A549 (cell line): Measurements from ENCODE around the gene HNRNPM. TPM values are rescaled to one million over a fixed set of nuclear protein-coding genes. Genes with fewer than 3 reads are reported as not detected.

ENCODE experiments used
- ATAC-seq, 2 experiments: fragments of 200-7000 bp in 1 of 2; fragments of >200 bp in 1 of 2; cut with Nextera tagmentation in 1 of 2; cut with Tn5 transposase in 1 of 2; 3 replicates each; pipeline versions ENCODE4 v1.8.0 to v1.9.1; 2018 to 2020; ENCODE audit warnings: mild to moderate bottlenecking in 1 of 2, moderate library complexity in 1 of 2
- CTCF ChIA-PET: fragments of 300-600 bp; sonication (Branson Sonifier 250); formaldehyde crosslinking; extraction: SDS; loops from one replicate; lab custom pipeline; 2021; ENCODE audit warnings: antibody characterized with exemption, inconsistent platforms; lab: Yijun Ruan, JAX
- POLR2A ChIA-PET: fragments of 350-600 bp; formaldehyde crosslinking; extraction: SDS; loops from one replicate; lab custom pipeline; 2021; ENCODE audit warnings: antibody characterized with exemption, inconsistent platforms; lab: Yijun Ruan, JAX
- DNase-seq, 2 experiments: peaks; one replicate each; pipeline versions ENCODE4 v3.0.0 to v3.0.0-alpha.2; 2011 to 2016; ENCODE audit warnings: low read depth in 1 of 2, low spot score in 1 of 2
- FAIRE-seq: peaks from 2 replicates; lab custom pipeline; 2011; peaks lifted over from hg19 to GRCh38; lab: Jason Lieb, UNC
- H3K27ac ChIP-seq, 2 experiments: fragments of >200 bp; sonication (Bioruptor Twin); formaldehyde crosslinking; 3 replicates each; pipeline ENCODE4 v1.5.1; 2016 to 2017
- H3K4me1 ChIP-seq: fragments of >200 bp; sonication (Bioruptor Twin); formaldehyde crosslinking; 3 replicates; pipeline ENCODE4 v1.6.1; 2016
- H3K4me2 ChIP-seq: fragments of >200 bp; sonication (Bioruptor Twin); formaldehyde crosslinking; 3 replicates; pipeline ENCODE4 v1.6.1; 2016
- H3K4me3 ChIP-seq: fragments of >200 bp; sonication (Bioruptor Twin); formaldehyde crosslinking; 3 replicates; pipeline ENCODE4 v1.5.1; 2016
- H3K9me3 ChIP-seq: fragments of >200 bp; sonication (Bioruptor Twin); formaldehyde crosslinking; 3 replicates; pipeline ENCODE4 v1.6.1; 2016
- BHLHE40 ChIP-seq: IDR thresholded peaks from 2 replicates; pipeline ENCODE4 v1.6.1; 2012; ENCODE audit warnings: low read depth, low read length, inconsistent platforms
- CBX2 ChIP-seq: fragments of 200-600 bp; sonication (generic); IDR thresholded peaks from 2 replicates; pipeline ENCODE4 v1.6.1; 2016; ENCODE audit warnings: low read depth, mild to moderate bottlenecking, borderline replicate concordance
- CBX8 ChIP-seq: fragments of 200-600 bp; sonication (generic); IDR thresholded peaks from 2 replicates; pipeline ENCODE4 v1.6.1; 2016
- CHD2 ChIP-seq: fragments of 150-350 bp; IDR thresholded peaks from 2 replicates; pipeline ENCODE4 v1.6.1; 2014; ENCODE audit warnings: low read length; ENCODE audit not compliant: partially characterized antibody
- CHD4 ChIP-seq: fragments of 200-600 bp; sonication (generic); IDR thresholded peaks from 2 replicates; pipeline ENCODE4 v1.6.1; 2016; ENCODE audit warnings: antibody characterized with exemption, mild to moderate bottlenecking, borderline replicate concordance
- CTCF ChIP-seq: fragments of >200 bp; sonication (Bioruptor Twin); formaldehyde crosslinking; IDR thresholded peaks from 3 replicates; pipeline ENCODE4 v1.5.1; 2016
- E2F6 ChIP-seq: IDR thresholded peaks from 2 replicates; pipeline ENCODE4 v1.6.1; 2012; ENCODE audit warnings: low read depth, borderline replicate concordance
- EHMT2 ChIP-seq: fragments of 200-600 bp; sonication (generic); IDR thresholded peaks from 2 replicates; pipeline ENCODE4 v1.6.1; 2016; ENCODE audit warnings: antibody characterized with exemption, low read depth, mild to moderate bottlenecking, moderate library complexity
- ELK1 ChIP-seq: fragments of 150-350 bp; IDR thresholded peaks from 2 replicates; pipeline ENCODE4 v1.6.1; 2014; ENCODE audit warnings: low read depth, mild to moderate bottlenecking, low read length
- EP300 ChIP-seq, 2 experiments: fragments of >200 bp; sonication (Bioruptor Twin); formaldehyde crosslinking; IDR thresholded peaks; 2 replicates in 1 of 2; 3 replicates in 1 of 2; pipeline ENCODE4 v1.6.1; 2016 to 2017
- FOSB ChIP-seq: fragments of 250-450 bp; sonication (Bioruptor Pico); IDR thresholded peaks from 2 replicates; pipeline ENCODE4 v1.5.0; 2020; ENCODE audit warnings: mild to moderate bottlenecking, moderate library complexity
- FOSL2 ChIP-seq, 2 experiments: fragments of 450-650 bp in 1 of 2; fragments of >200 bp in 1 of 2; sonication (Bioruptor Twin) in 1 of 2; formaldehyde crosslinking; IDR thresholded peaks; 2 replicates each; pipeline versions ENCODE4 v1.5.0 to v1.6.1; 2016 to 2020; ENCODE audit warnings: mild to moderate bottlenecking in 1 of 2, moderate library complexity in 1 of 2
- FOXS1 ChIP-seq: fragments of 250-450 bp; sonication (Bioruptor Pico); IDR thresholded peaks from 2 replicates; pipeline ENCODE4 v1.5.0; 2020; ENCODE audit warnings: mild to moderate bottlenecking, moderate library complexity
- GATA3 ChIP-seq: IDR thresholded peaks from 2 replicates; pipeline ENCODE4 v1.6.1; 2012; ENCODE audit warnings: borderline replicate concordance
- HDAC2 ChIP-seq: fragments of 200-600 bp; sonication (generic); IDR thresholded peaks from 2 replicates; pipeline ENCODE4 v1.6.1; 2016
- HOXA7 ChIP-seq: fragments of 250-450 bp; sonication (Bioruptor Pico); IDR thresholded peaks from 2 replicates; pipeline ENCODE4 v1.5.0; 2020; ENCODE audit warnings: mild to moderate bottlenecking, moderate library complexity
- HOXB5 ChIP-seq: fragments of 250-450 bp; sonication (Bioruptor Pico); IDR thresholded peaks from 2 replicates; pipeline ENCODE4 v1.5.0; 2020; ENCODE audit warnings: mild to moderate bottlenecking, moderate library complexity
- JUNB ChIP-seq: fragments of >200 bp; sonication (Bioruptor Twin); formaldehyde crosslinking; IDR thresholded peaks from 2 replicates; pipeline ENCODE4 v1.6.1; 2016
- KDM1A ChIP-seq: fragments of 200-600 bp; sonication (generic); IDR thresholded peaks from 2 replicates; pipeline ENCODE4 v1.6.1; 2016; ENCODE audit warnings: low read depth, mild to moderate bottlenecking
- MAX ChIP-seq: IDR thresholded peaks from 2 replicates; pipeline ENCODE4 v1.6.1; 2012
- MAZ ChIP-seq: fragments of 150-350 bp; IDR thresholded peaks from 2 replicates; pipeline ENCODE4 v1.6.1; 2014; ENCODE audit warnings: antibody characterized with exemption, low read depth, low read length, borderline replicate concordance
- NPAS2 ChIP-seq: fragments of 250-450 bp; sonication (Bioruptor Pico); IDR thresholded peaks from 2 replicates; pipeline ENCODE4 v1.8.0; 2022; ENCODE audit warnings: mild to moderate bottlenecking, moderate library complexity, borderline replicate concordance
- NR3C1 ChIP-seq: fragments of >200 bp; sonication (Bioruptor Twin); formaldehyde crosslinking; IDR thresholded peaks from 3 replicates; pipeline ENCODE4 v1.6.1; 2017
- PHF8 ChIP-seq: fragments of 200-600 bp; sonication (generic); IDR thresholded peaks from 2 replicates; pipeline ENCODE4 v1.6.1; 2016; ENCODE audit warnings: low read depth, mild to moderate bottlenecking, antibody characterized with exemption, moderate library complexity, borderline replicate concordance
- POLR2A ChIP-seq: IDR thresholded peaks from 2 replicates; pipeline ENCODE4 v1.6.1; 2012; ENCODE audit warnings: mild to moderate bottlenecking, low read length
- RARB ChIP-seq: fragments of 250-450 bp; sonication (Bioruptor Pico); IDR thresholded peaks from 2 replicates; pipeline ENCODE4 v1.8.0; 2021; ENCODE audit warnings: mild to moderate bottlenecking, moderate library complexity
- RCOR1 ChIP-seq: fragments of 150-350 bp; IDR thresholded peaks from 2 replicates; pipeline ENCODE4 v1.6.1; 2014; ENCODE audit warnings: antibody characterized with exemption, low read length, low read depth
- REST ChIP-seq: fragments of 200-600 bp; sonication (generic); IDR thresholded peaks from 2 replicates; pipeline ENCODE4 v1.6.1; 2016; ENCODE audit warnings: antibody characterized with exemption, mild to moderate bottlenecking, moderate library complexity
- SMC3 ChIP-seq: fragments of >200 bp; sonication (Bioruptor Twin); formaldehyde crosslinking; IDR thresholded peaks from 3 replicates; pipeline ENCODE4 v1.6.1; 2018; ENCODE audit warnings: inconsistent platforms
- TP53 ChIP-seq: fragments of 250-450 bp; sonication (Bioruptor Pico); IDR thresholded peaks from 2 replicates; pipeline ENCODE4 v1.5.0; 2021; ENCODE audit warnings: mild to moderate bottlenecking, moderate library complexity
- ZC3H11A ChIP-seq: fragments of 450-650 bp; IDR thresholded peaks from 2 replicates; pipeline ENCODE4 v1.6.1; 2014; ENCODE audit warnings: antibody characterized with exemption, mild to moderate bottlenecking
- ZNF302 ChIP-seq: fragments of 250-450 bp; sonication (Bioruptor Pico); IDR thresholded peaks from 2 replicates; pipeline ENCODE4 v1.9.0; 2021; ENCODE audit warnings: inconsistent platforms, mild to moderate bottlenecking, moderate library complexity
- ZSCAN20 ChIP-seq: fragments of 250-450 bp; sonication (Bioruptor Pico); IDR thresholded peaks from 2 replicates; pipeline ENCODE4 v1.8.0; 2022; ENCODE audit warnings: mild to moderate bottlenecking, moderate library complexity
- WGBS: methylation state at CpG from one replicate; pipeline ENCODE4 v1.1.6; 2017; ENCODE audit errors: missing lambda C conversion rate; 5-methylcytosine and 5-hydroxymethylcytosine counted together
- polyA plus RNA-seq, 4 experiments: library from polyadenylated mRNA; depleted of rRNA in 3 of 4; stranded (reverse); fragments of >200 nt; fragmentation: RNase III in 1 of 4; extraction: RNeasy Plus Mini Kit Qiagen cat#74134 plus additional on column Dnase treatment in 1 of 4; gene quantifications; 2 replicates in 3 of 4; 3 replicates in 1 of 4; pipeline ENCODE4 v1.2.3, GENCODE V29; 2011 to 2017

HNRNPM gene
- polyA plus RNA-seq, 2 of the 4 experiments (the other 2 are of a cell fraction): 168 to 352 TPM

GRCh38 chr19:8500158-8500557, 55.4 kb downstream of the HNRNPM start (continued):
- TF ChIP-seq HOXA7 (CRISPR knock-in tag) (no peak), POLR2A (no peak)

- H3K4me3 ChIP-seq: no peak overlapping the region
- H3K27ac ChIP-seq: no peak overlapping the region
- no peaks in the 10 kb centered on the region for H3K9me3 ChIP-seq
- H3K4me2 ChIP-seq: no peak overlapping the region
- ATAC-seq (no peak), FAIRE-seq (no peak)
- H3K4me1 ChIP-seq: peaks cover 8% of the 10 kb centered on the region; the same call in 2 of the 3 replicates
- ChIA-PET CTCF (interaction anchor here (0.7 kb wide), 1 partner anchor 193 kb away, joined by 3 read pairs; no protein-coding TSS in a partner anchor), POLR2A (no interaction called here)
- no peak for TF ChIP-seq NPAS2 (CRISPR knock-in tag)
- TF ChIP-seq FOSL2 (IDR thresholded peaks at IDR 0.05): no peak
- no peak for TF ChIP-seq FOSL2 (CRISPR knock-in tag; IDR thresholded peaks at IDR 0.05)
- no peak for TF ChIP-seq HOXB5 (CRISPR knock-in tag)
- no peak for TF ChIP-seq MAX
- no peak for TF ChIP-seq RARB
- no peak for TF ChIP-seq KDM1A
- no peak for TF ChIP-seq SMC3
- TF ChIP-seq HDAC2: no peak
- no peak for TF ChIP-seq MAZ
- no peak for TF ChIP-seq ZSCAN20 (CRISPR knock-in tag)
- no peak for TF ChIP-seq EP300 (IDR thresholded peaks at IDR 0.05)
- no peak for TF ChIP-seq ZC3H11A
- no peak for TF ChIP-seq FOXS1 (CRISPR knock-in tag)
- no peak for TF ChIP-seq FOSB (CRISPR knock-in tag)
- no peak for TF ChIP-seq GATA3
- no peak for TF ChIP-seq RCOR1
- TF ChIP-seq ZNF302 (CRISPR knock-in tag): no peak
- TF ChIP-seq, all 56 proteins: peak for 0
- DNase-seq: no peak
- 93% methylated on average over 6 of the region's 6 CpGs for WGBS
These were observed 56.7 kb downstream of the HNRNPM start for GRCh38 chr19:8501516-8501915.

- peaks cover 10% of the 10 kb centered on the region; the same call in 2 of the 3 replicates for H3K4me1 ChIP-seq
- CTCF ChIA-PET: no interaction called here
- no peak for FAIRE-seq
- POLR2A ChIA-PET: no interaction called here
- H3K27ac ChIP-seq: no peak overlapping the region
- no peaks in the 10 kb centered on the region for H3K9me3 ChIP-seq
- no peak overlapping the region for H3K4me3 ChIP-seq
- no peak for ATAC-seq
- WGBS: 86% methylated on average over 9 of the region's 14 CpGs
- no peak overlapping the region for H3K4me2 ChIP-seq
- DNase-seq: no peak
- TF ChIP-seq E2F6 (no peak), CTCF (no peak), BHLHE40 (no peak), CHD4 (no peak), NR3C1 (no peak), CBX2 (no peak), TP53 (CRISPR knock-in tag) (no peak), JUNB (no peak), REST (no peak), ELK1 (no peak), HOXA7 (CRISPR knock-in tag) (no peak), HDAC2 (no peak), EHMT2 (no peak), CBX8 (no peak), CHD2 (no peak), PHF8 (no peak)
These were observed 57.2 kb downstream of the HNRNPM start for GRCh38 chr19:8501981-8502380.
